ENCODE results near the gene MRPS2. TPM values are rescaled to one million over a fixed set of nuclear protein-coding genes. Genes with fewer than 3 reads are reported as not detected.
A peak's percentile ranks its signal among the peaks of the same experiment; 100 is the strongest.
"Not testable (repeated sequence)": the region's sequence is repeated elsewhere in the genome, so short reads cannot be mapped to it uniquely, and the experiment has no call there.

The MRPS2 gene
- total RNA-seq, 5 donors from 2014 or later (not counting 1 experiment from before 2014, with no cell fraction given): 17.7 to 36.6 (median 32.8) TPM

DNA sequence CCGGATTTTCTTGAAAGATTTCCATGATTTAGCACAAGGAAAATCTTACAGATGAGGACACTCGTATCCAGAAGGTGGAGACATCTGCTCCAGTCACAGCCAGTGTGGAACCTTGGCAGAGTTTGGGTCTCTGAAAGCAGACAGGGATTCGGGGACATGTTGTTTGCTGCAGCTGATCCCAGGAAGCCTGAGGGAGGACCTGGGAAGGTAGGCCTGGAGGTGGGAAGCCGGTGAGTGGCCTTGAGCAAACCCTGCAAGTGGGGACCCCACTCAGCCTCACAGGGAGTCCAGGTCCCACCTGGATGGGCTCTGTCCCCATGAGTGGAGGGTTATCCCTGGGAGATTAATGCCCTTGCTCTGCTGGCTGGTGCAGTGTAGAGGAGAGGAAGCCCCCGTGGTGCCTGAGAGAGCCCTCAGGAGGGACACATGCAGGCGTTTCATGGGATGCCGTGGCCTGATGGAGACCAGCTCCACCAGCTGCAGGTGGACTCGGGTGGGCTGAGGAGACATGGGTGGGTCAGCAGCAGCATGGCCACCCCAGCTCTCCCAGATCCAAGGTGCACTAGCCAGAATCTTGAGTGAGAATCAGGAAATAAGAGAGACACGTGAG, 7.8 kb downstream of the MRPS2 start:
- 92% methylated on average over 9 of the region's 9 CpGs for WGBS (ENCODE audit: insufficient coverage)
- POLR2A ChIA-PET: no interaction called here

DNA sequence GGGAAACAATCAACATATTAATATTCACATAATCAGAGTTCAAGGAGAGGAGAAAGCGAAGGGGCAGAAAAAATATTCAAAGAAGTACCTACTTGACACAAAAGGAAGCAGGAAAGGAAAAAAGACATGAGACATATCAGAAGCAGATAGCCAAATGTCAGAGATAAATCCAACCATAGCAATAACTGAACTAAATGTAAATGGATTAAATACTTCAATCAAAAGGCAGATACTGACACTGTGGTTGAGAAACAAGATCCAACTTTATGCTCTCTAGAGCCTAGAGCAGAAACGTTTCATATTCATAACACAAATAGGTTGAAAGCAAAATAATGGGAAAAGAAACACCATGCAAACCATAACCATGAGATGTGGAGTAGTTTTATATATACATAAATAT, 9.0 kb downstream of the MRPS2 start:
- WGBS (ENCODE audit: insufficient coverage): no CpG with 5 or more reads among the region's 2 CpGs
- H3K27ac ChIP-seq (ENCODE audit: low read length): no peak overlapping the region
- no peak for DNase-seq
- H3K36me3 ChIP-seq (ENCODE audit: control insufficient read depth in 2 of 2, extremely low read depth in 1 of 2, insufficient read depth in 1 of 2, low read length in 1 of 2): peaks cover 3 to 8% of the 10 kb centered on the region in 2 donors
- no peak for ATAC-seq (replicated peaks in 1 of 4)
- ChIA-PET CTCF (no interaction called here), POLR2A (no interaction called here)
- H3K27me3 ChIP-seq (replicated peaks in 1 of 2; ENCODE audit: control insufficient read depth in 2 of 2, extremely low read depth in 1 of 2, insufficient read depth in 2 of 2, low read length in 1 of 2): peaks cover 0 to 4% of the 10 kb centered on the region in 2 experiments
- H3K4me3 ChIP-seq (ENCODE audit: control insufficient read depth in 1 of 2, extremely low read depth in 1 of 2, low read length in 1 of 2): no peak overlapping the region
- H3K4me3 Mint-ChIP-seq: no peak overlapping the region
- H3K9me3 Mint-ChIP-seq: peaks cover 6 to 16% (median 9%) of the 10 kb centered on the region in 3 donors
- H3K27me3 Mint-ChIP-seq: peaks cover 0 to 3% of the 10 kb centered on the region in 2 donors
- peaks cover 13% of the 10 kb centered on the region for H3K36me3 Mint-ChIP-seq
- H3K4me1 Mint-ChIP-seq: peaks cover 3 to 5% (median 3%) of the 10 kb centered on the region in 3 donors
- H3K27ac Mint-ChIP-seq: no peak overlapping the region
- H3K4me1 ChIP-seq (ENCODE audit: control insufficient read depth in 1 of 2, extremely low read depth in 1 of 2, insufficient read depth in 2 of 2, low read length in 2 of 2): peaks cover 0 to 4% of the 10 kb centered on the region in 2 experiments
- H3K9me3 ChIP-seq: no peaks in the 10 kb centered on the region

More for the DNA sequence above, 7.8 kb downstream of the MRPS2 start:
- Mint-ChIP-seq H3K4me3 (no peak overlapping the region), H3K4me1 (peaks cover 6 to 9% (median 8%) of the 10 kb centered on the region in 3 donors), H3K9me3 (peaks cover 6 to 16% (median 9%) of the 10 kb centered on the region in 3 donors), H3K27me3 (peaks cover 0 to 3% of the 10 kb centered on the region in 2 donors), H3K27ac (no peak overlapping the region), H3K36me3 (peaks cover 19% of the 10 kb centered on the region)
- CTCF ChIA-PET: no interaction called here
- no peak for DNase-seq
- H3K4me1 ChIP-seq (ENCODE audit: control insufficient read depth in 1 of 2, extremely low read depth in 1 of 2, insufficient read depth in 2 of 2, low read length in 2 of 2): peaks cover 0 to 7% of the 10 kb centered on the region in 2 experiments
- H3K27me3 ChIP-seq (replicated peaks in 1 of 2; ENCODE audit: control insufficient read depth in 2 of 2, extremely low read depth in 1 of 2, insufficient read depth in 2 of 2, low read length in 1 of 2): peaks cover 0 to 4% of the 10 kb centered on the region in 2 experiments
- no peaks in the 10 kb centered on the region for H3K9me3 ChIP-seq
- no peak overlapping the region for H3K27ac ChIP-seq (ENCODE audit: low read length)
- ATAC-seq (replicated peaks in 1 of 4): no peak
- H3K4me3 ChIP-seq (ENCODE audit: control insufficient read depth in 1 of 2, extremely low read depth in 1 of 2, low read length in 1 of 2): no peak overlapping the region
- H3K36me3 ChIP-seq (ENCODE audit: control insufficient read depth in 2 of 2, extremely low read depth in 1 of 2, insufficient read depth in 1 of 2, low read length in 1 of 2): peaks cover 11 to 19% of the 10 kb centered on the region in 2 donors

DNA sequence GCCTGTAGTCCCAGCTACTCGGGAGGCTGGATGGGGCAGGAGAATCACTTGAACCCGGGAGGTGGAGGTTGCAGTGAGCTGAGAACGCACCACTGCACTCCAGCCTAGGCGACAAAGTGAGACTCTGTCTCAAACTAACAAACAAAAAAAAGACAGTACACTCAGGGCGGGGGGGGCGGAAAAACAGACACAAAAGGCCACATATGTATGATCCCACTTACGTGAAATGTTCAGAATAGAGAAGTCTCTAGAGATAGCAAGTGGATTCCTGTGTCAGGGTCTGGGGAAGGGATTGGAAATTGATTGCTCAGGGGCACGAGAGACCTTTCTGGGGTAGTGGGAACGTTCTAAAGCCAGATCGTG, 11.7 kb downstream of the MRPS2 start:
- H3K27ac ChIP-seq (ENCODE audit: low read length): no peak overlapping the region
- H3K36me3 ChIP-seq (ENCODE audit: control insufficient read depth in 2 of 2, extremely low read depth in 1 of 2, insufficient read depth in 1 of 2, low read length in 1 of 2): no peaks in the 10 kb centered on the region
- H3K36me3 Mint-ChIP-seq: peaks cover 6% of the 10 kb centered on the region
- H3K27ac Mint-ChIP-seq: no peak overlapping the region
- H3K9me3 ChIP-seq: no peaks in the 10 kb centered on the region
- peaks cover 0 to 16% of the 10 kb centered on the region in 2 experiments for H3K27me3 ChIP-seq (replicated peaks in 1 of 2; ENCODE audit: control insufficient read depth in 2 of 2, extremely low read depth in 1 of 2, insufficient read depth in 2 of 2, low read length in 1 of 2)
- no peak overlapping the region for H3K4me3 Mint-ChIP-seq
- H3K4me3 ChIP-seq (ENCODE audit: control insufficient read depth in 1 of 2, extremely low read depth in 1 of 2, low read length in 1 of 2): no peak overlapping the region
- DNase-seq: no peak
- CTCF ChIA-PET: no interaction called here
- H3K9me3 Mint-ChIP-seq: peaks cover 6 to 16% (median 9%) of the 10 kb centered on the region in 3 donors
- POLR2A ChIA-PET: no interaction called here
- WGBS (ENCODE audit: insufficient coverage): 90% methylated on average over 6 of the region's 10 CpGs
- H3K27me3 Mint-ChIP-seq: peaks cover 0 to 3% of the 10 kb centered on the region in 2 donors
- ATAC-seq (replicated peaks in 1 of 4): no peak
- peaks cover 0 to 4% (median 0%) of the 10 kb centered on the region in 3 donors for H3K4me1 Mint-ChIP-seq
- H3K4me1 ChIP-seq (ENCODE audit: control insufficient read depth in 1 of 2, extremely low read depth in 1 of 2, insufficient read depth in 2 of 2, low read length in 2 of 2): no peaks in the 10 kb centered on the region

DNA sequence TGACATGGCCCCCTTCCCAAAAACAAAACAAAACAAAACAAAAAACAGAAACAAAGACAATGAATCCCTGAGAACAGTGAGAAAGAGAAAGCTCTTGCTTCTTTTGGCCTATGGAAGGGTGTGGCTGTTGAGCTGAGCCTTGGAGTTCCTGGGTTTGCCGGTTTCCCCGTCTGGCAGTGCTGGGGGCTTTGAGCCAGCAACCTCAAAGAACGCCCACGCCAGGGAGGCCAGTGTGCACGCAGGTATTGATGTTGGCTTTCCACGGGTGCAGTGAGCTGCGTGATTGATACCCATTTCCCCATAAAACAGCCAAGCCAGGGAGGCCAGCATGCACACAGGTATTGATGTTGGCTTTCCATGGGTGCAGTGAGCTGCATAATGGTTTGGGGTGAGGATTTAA, 12.4 kb downstream of the MRPS2 start:
- Mint-ChIP-seq H3K9me3 (peaks cover 6 to 14% (median 9%) of the 10 kb centered on the region in 3 donors), H3K27ac (no peak overlapping the region), H3K27me3 (peaks cover 5 to 6% of the 10 kb centered on the region in 2 donors), H3K36me3 (peaks cover 6% of the 10 kb centered on the region), H3K4me1 (peaks cover 0 to 4% (median 0%) of the 10 kb centered on the region in 3 donors), H3K4me3 (no peak overlapping the region)
- Histone ChIP-seq H3K27ac (ENCODE audit: low read length) (no peak overlapping the region), H3K4me1 (ENCODE audit: control insufficient read depth in 1 of 2, extremely low read depth in 1 of 2, insufficient read depth in 2 of 2, low read length in 2 of 2) (no peaks in the 10 kb centered on the region), H3K9me3 (no peaks in the 10 kb centered on the region), H3K4me3 (ENCODE audit: control insufficient read depth in 1 of 2, extremely low read depth in 1 of 2, low read length in 1 of 2) (no peak overlapping the region), H3K27me3 (replicated peaks in 1 of 2; ENCODE audit: control insufficient read depth in 2 of 2, extremely low read depth in 1 of 2, insufficient read depth in 2 of 2, low read length in 1 of 2) (peaks cover 0 to 16% of the 10 kb centered on the region in 2 experiments), H3K36me3 (ENCODE audit: control insufficient read depth in 2 of 2, extremely low read depth in 1 of 2, insufficient read depth in 1 of 2, low read length in 1 of 2) (no peaks in the 10 kb centered on the region)
- 60% methylated on average over 2 of the region's 7 CpGs for WGBS (ENCODE audit: insufficient coverage)
- DNase-seq (no peak), ATAC-seq (replicated peaks in 1 of 4) (no peak)
- ChIA-PET POLR2A (no interaction called here), CTCF (no interaction called here)

DNA sequence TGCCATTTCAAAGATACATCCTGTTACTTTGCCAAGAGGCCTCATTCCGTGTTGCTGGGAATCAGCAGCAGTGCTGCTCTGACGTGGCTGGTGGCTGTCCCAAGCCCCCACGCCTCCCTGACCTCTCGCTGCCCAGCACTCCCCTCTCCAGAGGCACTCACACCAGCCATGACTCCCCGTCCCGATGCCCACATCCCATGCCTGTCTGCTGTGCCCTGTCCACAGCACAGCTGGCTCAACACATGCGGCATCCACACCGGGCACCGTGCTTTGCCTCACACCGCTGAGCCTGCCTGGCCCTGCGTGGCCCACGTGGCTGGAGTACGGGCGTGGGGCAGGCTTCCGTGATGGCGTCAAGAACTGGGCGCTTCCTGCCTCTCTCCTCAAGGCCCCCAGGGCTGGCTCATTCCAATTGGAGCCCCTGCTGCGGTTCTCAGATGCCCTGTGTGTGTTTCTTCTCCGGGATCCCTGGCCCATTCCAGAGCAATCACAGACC, 12.9 kb downstream of the MRPS2 start:
- peaks cover 5 to 6% of the 10 kb centered on the region in 2 donors for H3K27me3 Mint-ChIP-seq
- no peak overlapping the region for H3K4me3 Mint-ChIP-seq
- Histone ChIP-seq H3K36me3 (ENCODE audit: control insufficient read depth in 2 of 2, extremely low read depth in 1 of 2, insufficient read depth in 1 of 2, low read length in 1 of 2) (no peaks in the 10 kb centered on the region), H3K9me3 (no peaks in the 10 kb centered on the region), H3K27ac (ENCODE audit: low read length) (no peak overlapping the region), H3K4me3 (ENCODE audit: control insufficient read depth in 1 of 2, extremely low read depth in 1 of 2, low read length in 1 of 2) (no peak overlapping the region), H3K4me1 (ENCODE audit: control insufficient read depth in 1 of 2, extremely low read depth in 1 of 2, insufficient read depth in 2 of 2, low read length in 2 of 2) (no peaks in the 10 kb centered on the region), H3K27me3 (replicated peaks in 1 of 2; ENCODE audit: control insufficient read depth in 2 of 2, extremely low read depth in 1 of 2, insufficient read depth in 2 of 2, low read length in 1 of 2) (peaks cover 0 to 14% of the 10 kb centered on the region in 2 experiments)
- POLR2A ChIA-PET: no interaction called here
- peaks cover 0 to 4% (median 0%) of the 10 kb centered on the region in 3 donors for H3K4me1 Mint-ChIP-seq
- H3K27ac Mint-ChIP-seq: no peak overlapping the region
- ATAC-seq (replicated peaks in 1 of 4) (no peak), DNase-seq (no peak)
- peaks cover 6% of the 10 kb centered on the region for H3K36me3 Mint-ChIP-seq
- 85% methylated on average over 18 of the region's 19 CpGs for WGBS (ENCODE audit: insufficient coverage)
- peaks cover 6 to 11% (median 9%) of the 10 kb centered on the region in 3 donors for H3K9me3 Mint-ChIP-seq
- CTCF ChIA-PET: no interaction called here

DNA sequence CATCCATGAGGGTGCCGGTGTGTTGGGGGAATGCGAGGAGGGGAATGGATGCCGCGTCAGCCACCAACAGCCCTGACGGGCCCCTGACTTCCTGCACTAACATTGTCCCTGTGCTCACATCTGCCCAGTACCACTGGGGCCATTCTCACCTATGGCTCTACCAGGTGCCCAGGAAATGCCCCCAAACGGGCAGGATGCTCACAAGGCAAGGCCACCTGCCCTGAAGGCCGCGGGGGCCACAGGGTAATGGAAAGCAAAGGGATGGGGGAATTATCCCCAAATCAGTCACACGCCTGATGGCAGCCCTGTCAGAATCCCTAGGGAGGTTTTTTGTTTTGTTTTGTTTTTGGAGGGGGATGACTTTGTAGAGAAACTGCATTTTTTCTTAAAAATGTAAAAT, 13.4 kb downstream of the MRPS2 start:
- H3K27me3 Mint-ChIP-seq; H3K36me3 Mint-ChIP-seq; H3K4me3 Mint-ChIP-seq; ATAC-seq (replicated peaks in 1 of 4); CTCF ChIA-PET; H3K36me3 ChIP-seq (ENCODE audit: control insufficient read depth in 2 of 2, extremely low read depth in 1 of 2, insufficient read depth in 1 of 2, low read length in 1 of 2); H3K4me1 Mint-ChIP-seq; H3K9me3 Mint-ChIP-seq; POLR2A ChIA-PET; H3K9me3 ChIP-seq; H3K27ac ChIP-seq (ENCODE audit: low read length); H3K27ac Mint-ChIP-seq; H3K4me1 ChIP-seq (ENCODE audit: control insufficient read depth in 1 of 2, extremely low read depth in 1 of 2, insufficient read depth in 2 of 2, low read length in 2 of 2); H3K4me3 ChIP-seq (ENCODE audit: control insufficient read depth in 1 of 2, extremely low read depth in 1 of 2, low read length in 1 of 2): not testable (repeated sequence)
- DNase-seq: peak in 1 of 35 experiments; percentile 10
- peaks cover 0 to 12% of the 10 kb centered on the region in 2 experiments for H3K27me3 ChIP-seq (replicated peaks in 1 of 2; ENCODE audit: control insufficient read depth in 2 of 2, extremely low read depth in 1 of 2, insufficient read depth in 2 of 2, low read length in 1 of 2)
- WGBS (ENCODE audit: insufficient coverage): no CpG with 5 or more reads among the region's 9 CpGs

All from T-cell (primary cell).